WTC11 (cell line): ENCODE results near the gene CAMK1G.

Source experiments
- CTCF ChIP-seq: fragments of 200-600 bp; IDR thresholded peaks from 2 replicates; pipeline ENCODE4 v1.8.0; 2022; ENCODE audit warnings: antibody characterized with exemption
- GABPB1 ChIP-seq: sonication (generic); formaldehyde crosslinking; IDR thresholded peaks from 2 replicates; pipeline ENCODE4 v1.8.1; 2023; ENCODE audit warnings: mild to moderate bottlenecking, missing genetic modification reagents
- TEAD4 ChIP-seq: sonication (generic); formaldehyde crosslinking; IDR thresholded peaks from 2 replicates; pipeline ENCODE4 v1.8.0; 2022; ENCODE audit warnings: mild to moderate bottlenecking, missing genetic modification reagents

GRCh38 chr1:209552406-209553264, 30.9 kb upstream of the CAMK1G start:
- TF ChIP-seq CTCF (no peak), TEAD4 (CRISPR knock-in tag) (no peak), GABPB1 (CRISPR knock-in tag) (no peak)
